Lower leg skin (tissue), 3 donors: ENCODE measurements around the gene NAALADL2.

ENCODE experiments used
- POLR2A ChIP-seq, 2 donors: fragments of 450-650 bp; IDR thresholded peaks; one replicate each; pipeline ENCODE4 v1.6.1; 2016 to 2017; ENCODE audit warnings: antibody characterized with exemption in 2 of 2, mild to moderate bottlenecking in 1 of 2, moderate library complexity in 1 of 2
- TF ChIP-seq, protein P1 (sequence below), 3 donors: fragments of 450-650 bp; IDR thresholded peaks; one replicate each; pipeline ENCODE4 v1.5.1; 2016; ENCODE audit warnings: antibody characterized with exemption in 3 of 3, mild to moderate bottlenecking in 3 of 3, moderate library complexity in 2 of 3

DNA sequence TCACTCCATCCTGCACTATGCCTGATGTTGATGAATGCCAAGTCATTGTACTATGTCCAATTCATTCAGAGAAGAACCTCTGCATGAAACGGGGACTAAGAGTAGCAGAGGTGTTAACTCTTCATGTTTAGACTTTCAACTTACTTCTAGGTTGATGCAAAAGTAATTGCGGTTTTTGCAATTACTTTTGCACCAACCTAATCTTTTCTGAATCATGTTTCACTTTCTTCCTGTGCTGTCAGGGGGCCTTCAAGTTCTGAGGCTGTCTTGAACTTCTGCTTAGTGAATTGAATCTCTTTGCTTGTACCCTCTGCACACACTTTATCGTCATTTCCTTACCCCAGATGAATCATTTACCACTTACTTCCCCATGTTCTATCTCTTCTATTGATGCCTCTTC lies 636.2 kb downstream of the NAALADL2 start:
- TF ChIP-seq, protein P1, sequence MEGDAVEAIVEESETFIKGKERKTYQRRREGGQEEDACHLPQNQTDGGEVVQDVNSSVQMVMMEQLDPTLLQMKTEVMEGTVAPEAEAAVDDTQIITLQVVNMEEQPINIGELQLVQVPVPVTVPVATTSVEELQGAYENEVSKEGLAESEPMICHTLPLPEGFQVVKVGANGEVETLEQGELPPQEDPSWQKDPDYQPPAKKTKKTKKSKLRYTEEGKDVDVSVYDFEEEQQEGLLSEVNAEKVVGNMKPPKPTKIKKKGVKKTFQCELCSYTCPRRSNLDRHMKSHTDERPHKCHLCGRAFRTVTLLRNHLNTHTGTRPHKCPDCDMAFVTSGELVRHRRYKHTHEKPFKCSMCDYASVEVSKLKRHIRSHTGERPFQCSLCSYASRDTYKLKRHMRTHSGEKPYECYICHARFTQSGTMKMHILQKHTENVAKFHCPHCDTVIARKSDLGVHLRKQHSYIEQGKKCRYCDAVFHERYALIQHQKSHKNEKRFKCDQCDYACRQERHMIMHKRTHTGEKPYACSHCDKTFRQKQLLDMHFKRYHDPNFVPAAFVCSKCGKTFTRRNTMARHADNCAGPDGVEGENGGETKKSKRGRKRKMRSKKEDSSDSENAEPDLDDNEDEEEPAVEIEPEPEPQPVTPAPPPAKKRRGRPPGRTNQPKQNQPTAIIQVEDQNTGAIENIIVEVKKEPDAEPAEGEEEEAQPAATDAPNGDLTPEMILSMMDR (IDR thresholded peaks at IDR 0.05), result no peak
- no peak for TF ChIP-seq POLR2A (IDR thresholded peaks at IDR 0.05)
